ENCODE data around the gene CYP26C1.

The CYP26C1 gene

GRCh38 chr10:93064874-93065660 is 4.5 kb downstream of the CYP26C1 start:
- DNase-seq: no peak

- DNase-seq: no peak
Measured at GRCh38 chr10:93065675-93066543, 5.3 kb downstream of the CYP26C1 start.

GRCh38 chr10:93066544-93066913 is 5.9 kb downstream of the CYP26C1 start:
- no peak for DNase-seq

- no peak for DNase-seq
Measured at GRCh38 chr10:93067443-93068365, 7.1 kb downstream of the CYP26C1 start.

- no peak for DNase-seq
Measured at GRCh38 chr10:93068411-93069244, 8.0 kb downstream of the CYP26C1 start.

GRCh38 chr10:93069245-93069561 is 8.6 kb downstream of the CYP26C1 start:
- no peak for DNase-seq

- no peak for DNase-seq
Measured at GRCh38 chr10:93070378-93071176, 10.0 kb downstream of the CYP26C1 start.

- no peak for DNase-seq
Measured at GRCh38 chr10:93071177-93071472, 10.5 kb downstream of the CYP26C1 start.

- no peak for DNase-seq
Measured at GRCh38 chr10:93071674-93072224, 11.2 kb downstream of the CYP26C1 start.

GRCh38 chr10:93072225-93072712 is 11.7 kb downstream of the CYP26C1 start:
- DNase-seq: no peak

- DNase-seq: no peak
Measured at GRCh38 chr10:93072713-93073538, 12.3 kb downstream of the CYP26C1 start.

GRCh38 chr10:93073539-93074146 is 13.0 kb downstream of the CYP26C1 start, which contains the start of gene CYP26A1:
TSS of gene CYP26A1 (plus strand) at chr10:93073893. CDS start at chr10:93073935, 42 bp downstream.
- DNase-seq: no peak

- DNase-seq: no peak
Measured at GRCh38 chr10:93074147-93074596, 13.6 kb downstream of the CYP26C1 start.

GRCh38 chr10:93074597-93075368 is 14.2 kb downstream of the CYP26C1 start:
- DNase-seq: no peak

- DNase-seq: no peak
Measured at GRCh38 chr10:93075369-93076221, 15.0 kb downstream of the CYP26C1 start.

GRCh38 chr10:93076871-93077270 is 16.3 kb downstream of the CYP26C1 start:
- DNase-seq: no peak

- DNase-seq: no peak
Measured at GRCh38 chr10:93077860-93078337, 17.3 kb downstream of the CYP26C1 start.
